Stimulated activated CD4-positive, alpha-beta T cell treated with anti-CD3 and anti-CD28 coated beads, Interleukin-4, amount 100 ng/mL, for 48 hours (primary cell): ENCODE measurements around the gene SCN3A.

Source experiments
- DNase-seq, 2 donors: peaks; one replicate each; pipeline ENCODE4 v3.0.0-alpha.2; 2020; ENCODE audit warnings: low read depth in 2 of 2

SCN3A gene

GRCh38 chr2:165191096-165191728 lies 12.6 kb downstream of the SCN3A start:
- DNase-seq = no peak

DNA sequence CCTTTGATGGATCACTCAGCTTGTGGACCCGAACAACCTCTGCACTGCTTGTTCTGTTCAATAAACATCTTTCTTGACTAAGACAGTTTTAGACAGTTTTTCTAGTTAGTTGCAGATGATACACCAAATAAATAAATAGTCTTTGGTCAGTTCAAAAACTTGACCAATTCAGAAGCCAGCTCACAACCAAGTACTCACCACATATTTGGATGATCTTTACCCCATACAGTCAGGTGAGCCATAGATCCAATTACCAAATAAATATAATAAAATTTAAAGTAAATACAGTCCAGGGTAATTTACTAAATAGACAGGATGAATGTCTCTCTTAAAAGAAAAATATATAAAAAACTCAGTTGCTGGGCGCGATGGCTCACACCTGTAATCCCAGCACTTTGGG lies 18.2 kb downstream of the SCN3A start:
- no peak for DNase-seq

GRCh38 chr2:165182029-165182428 lies 21.8 kb downstream of the SCN3A start:
- DNase-seq = no peak

DNA sequence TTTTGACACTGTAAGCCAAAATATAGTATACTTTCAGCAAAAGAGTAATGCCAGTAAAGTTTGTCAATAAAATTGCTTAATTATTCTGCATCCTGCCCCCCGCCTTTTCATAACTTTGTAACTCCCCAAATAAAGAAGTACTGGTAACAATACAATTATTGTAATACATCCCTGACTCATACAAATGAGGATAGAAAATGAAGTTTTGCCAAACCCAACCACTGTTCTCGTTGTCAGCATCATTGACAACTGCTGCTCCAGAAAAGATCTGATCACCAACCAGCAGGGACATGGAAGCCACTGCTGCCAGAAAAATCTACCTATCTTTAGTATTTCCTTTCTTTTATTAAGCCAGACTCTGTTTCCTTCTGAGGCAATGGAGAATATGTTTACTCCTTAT lies 27.1 kb downstream of the SCN3A start:
- no peak for DNase-seq

- no peak for DNase-seq
These were observed 30.6 kb downstream of the SCN3A start for GRCh38 chr2:165173215-165173614.

- DNase-seq = no peak
These were observed 39.6 kb downstream of the SCN3A start for GRCh38 chr2:165164201-165164600.

- no peak for DNase-seq
These were observed 40.1 kb downstream of the SCN3A start for GRCh38 chr2:165163761-165164160.

DNA sequence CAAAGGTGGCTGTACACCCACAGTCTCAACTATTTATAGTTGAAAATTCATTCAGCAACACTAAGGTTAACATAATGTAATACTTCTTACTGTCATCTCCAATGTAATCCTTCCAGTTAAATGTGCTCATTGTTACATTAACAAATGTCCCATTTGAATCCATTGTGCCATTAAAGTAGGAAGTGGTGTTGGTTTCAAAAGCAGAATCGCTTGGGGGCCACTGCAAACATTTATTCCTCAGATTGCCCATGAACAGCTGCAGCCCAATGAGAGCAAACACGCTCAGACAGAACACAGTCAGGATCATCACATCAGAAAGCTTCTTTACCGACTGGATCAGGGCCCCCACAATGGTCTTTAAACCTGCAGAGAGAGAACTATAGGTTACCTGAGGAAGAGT lies 41.4 kb downstream of the SCN3A start:
- DNase-seq = no peak

GRCh38 chr2:165161510-165161909 lies 42.3 kb downstream of the SCN3A start:
- no peak for DNase-seq

- no peak for DNase-seq
These were observed 46.7 kb downstream of the SCN3A start for GRCh38 chr2:165157160-165157559.

- DNase-seq = no peak
These were observed 48.7 kb downstream of the SCN3A start for GRCh38 chr2:165155152-165155551.

DNA sequence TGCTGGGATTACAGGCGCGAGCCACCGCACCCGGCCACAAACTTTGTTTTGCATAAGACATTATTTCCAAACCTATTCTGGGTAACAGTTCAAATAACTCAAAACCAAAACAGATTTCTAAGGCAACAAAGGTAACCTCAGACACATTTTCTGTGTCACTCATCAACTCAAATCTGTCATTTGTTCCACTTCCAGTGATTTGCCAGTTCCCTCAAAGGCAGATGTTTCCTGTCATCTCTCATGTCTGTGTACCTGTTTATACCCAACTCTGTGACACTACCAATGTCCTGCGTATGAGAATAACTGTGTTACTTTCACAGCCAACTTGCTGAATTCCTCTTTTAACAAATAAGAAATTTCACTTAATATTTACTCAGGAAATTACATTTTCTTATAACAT lies 54.4 kb downstream of the SCN3A start:
- no peak for DNase-seq

- DNase-seq = no peak
These were observed 56.4 kb downstream of the SCN3A start for GRCh38 chr2:165147186-165148045.

GRCh38 chr2:165144315-165144714 lies 59.5 kb downstream of the SCN3A start:
- DNase-seq = no peak

- no peak for DNase-seq
These were observed 62.1 kb downstream of the SCN3A start for GRCh38 chr2:165141601-165142354.

GRCh38 chr2:165126244-165126643 lies 77.6 kb downstream of the SCN3A start:
- DNase-seq = no peak

DNA sequence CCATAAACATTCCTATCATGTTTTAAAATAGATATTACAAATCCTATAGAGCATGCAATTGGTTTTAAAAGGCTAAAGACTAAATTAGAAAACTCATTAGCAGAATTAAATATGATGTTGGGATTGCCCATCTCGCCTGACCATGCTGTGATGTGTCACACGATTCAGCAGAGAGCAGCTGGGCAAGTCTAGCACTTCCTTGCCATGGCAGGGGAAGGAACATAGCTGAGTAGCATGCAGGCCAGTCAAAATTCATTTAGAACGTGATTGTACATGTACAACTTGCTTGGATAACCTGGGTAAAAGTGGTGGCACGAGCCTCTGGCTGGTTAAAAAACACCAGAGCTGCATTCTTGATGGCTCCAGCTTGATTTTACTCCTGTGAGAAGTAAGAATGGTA lies 81.3 kb downstream of the SCN3A start:
- DNase-seq = no peak

DNA sequence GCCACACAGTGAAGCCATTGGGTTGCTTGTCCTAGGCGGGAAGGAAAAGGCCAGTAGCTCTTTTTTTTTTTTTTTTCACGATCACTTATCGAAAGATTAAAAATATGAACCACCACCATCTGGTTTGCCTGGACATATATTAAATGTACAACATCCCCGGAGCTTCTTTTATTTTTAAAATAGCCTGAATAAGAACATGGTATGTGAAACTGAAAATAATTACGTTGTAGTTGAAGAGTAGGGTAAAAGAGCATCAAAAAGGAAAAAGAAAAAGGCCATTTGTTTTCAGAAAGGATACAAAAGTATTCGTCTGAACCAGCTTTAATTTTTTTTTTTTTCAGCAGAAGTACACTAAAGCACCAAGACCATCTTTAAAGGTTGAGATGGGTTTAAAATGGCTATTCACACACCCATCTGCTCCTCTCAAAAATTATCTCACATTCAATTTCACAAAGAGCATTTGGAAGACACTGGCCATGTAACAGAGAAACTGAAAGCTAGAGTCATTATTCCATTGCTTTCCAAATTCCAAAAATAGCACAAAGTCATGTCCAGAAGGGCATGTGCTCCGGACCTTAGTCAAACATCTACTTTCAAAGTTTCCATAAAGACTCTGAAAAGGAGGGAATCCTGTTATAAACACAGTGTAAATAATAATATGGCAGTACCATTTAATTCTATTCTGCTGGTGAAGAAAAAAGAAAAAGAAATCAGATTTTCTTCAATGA lies 82.9 kb downstream of the SCN3A start:
- DNase-seq = no peak

DNA sequence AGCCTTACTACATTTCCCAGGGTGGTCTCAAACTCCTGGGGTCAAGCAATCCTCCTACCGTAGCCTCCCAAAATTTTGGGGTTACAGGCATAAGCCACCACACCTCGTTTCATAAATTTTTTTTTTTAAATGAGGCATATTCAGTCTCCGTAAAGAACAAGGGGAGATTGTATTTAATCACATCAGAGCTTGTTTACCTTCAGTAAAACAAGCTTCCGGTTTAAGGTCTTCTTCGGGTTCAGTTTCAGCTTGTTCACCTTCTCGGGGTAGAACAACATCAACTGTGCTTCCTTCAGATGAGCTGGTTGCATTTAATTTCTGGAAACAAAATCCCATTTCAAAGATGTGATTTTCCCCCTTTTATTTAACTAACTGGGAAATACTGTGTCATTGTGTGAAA lies 88.6 kb downstream of the SCN3A start:
- DNase-seq = no peak

DNA sequence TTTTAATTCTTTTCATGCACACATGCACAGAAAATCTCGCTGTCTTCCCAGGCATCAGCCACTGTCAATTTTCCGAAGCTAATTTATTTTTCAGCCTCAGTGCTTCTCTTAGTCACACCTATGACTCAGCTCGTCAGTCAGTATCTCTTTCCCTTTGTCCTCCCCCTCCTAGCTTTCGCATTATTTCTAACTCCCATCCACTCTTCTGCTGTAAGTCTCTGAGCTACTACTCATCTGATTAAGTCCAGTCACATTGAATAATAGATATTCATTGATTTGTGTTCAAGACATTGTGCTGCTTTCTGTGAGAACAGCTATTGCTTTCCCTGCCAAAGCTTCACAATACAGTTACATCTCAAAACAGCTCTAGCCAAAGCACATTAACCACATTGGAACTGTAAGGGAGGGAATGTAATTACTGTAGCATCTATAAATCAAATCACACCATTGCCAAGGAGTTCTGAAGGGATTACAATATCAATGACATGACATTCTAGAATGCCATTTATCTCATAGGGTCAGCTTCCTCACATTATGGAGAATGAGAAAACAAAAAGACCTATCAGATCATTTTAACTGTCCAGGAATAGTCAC lies 89.4 kb downstream of the SCN3A start:
- DNase-seq = no peak

DNA sequence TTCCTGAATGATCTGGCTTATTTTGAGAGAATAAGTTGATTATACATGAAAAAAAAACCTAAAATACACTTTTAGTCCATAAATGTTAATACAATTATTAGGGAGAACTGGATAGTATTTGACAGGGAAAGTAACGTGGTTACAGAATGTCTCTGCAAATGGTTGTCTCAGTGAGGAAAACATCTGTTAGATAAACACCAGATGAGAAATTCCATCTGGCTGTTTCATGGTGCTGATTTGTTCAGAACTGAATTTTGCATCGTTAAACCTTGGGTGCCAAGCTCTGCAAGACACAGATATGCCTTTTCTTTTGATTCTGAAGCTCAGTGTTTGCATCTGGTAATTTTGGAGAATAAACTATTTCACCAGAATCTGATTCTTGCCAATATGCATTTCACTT lies 90.4 kb downstream of the SCN3A start:
- DNase-seq = no peak

- DNase-seq = no peak
These were observed 91.1 kb downstream of the SCN3A start for GRCh38 chr2:165112789-165113188.
